NCI-H128 (cell line): Measurements from ENCODE around the gene MADD.

Experiments used
- DNase-seq: peaks from one replicate; lab custom pipeline; 2025; ENCODE audit not compliant: unreplicated experiment; lab: John Stamatoyannopoulos, UW

Gene MADD

GRCh38 chr11:47269829-47270305 is at the start of gene MADD:
MADD (plus strand) TSS chr11:47270133.
- peak; percentile 86 for DNase-seq

GRCh38 chr11:47220401-47220821 is 49.5 kb upstream of the MADD start:
- no peak for DNase-seq

GRCh38 chr11:47222696-47223095 is 47.2 kb upstream of the MADD start:
- DNase-seq = no peak

GRCh38 chr11:47225552-47226400 is 44.2 kb upstream of the MADD start:
- DNase-seq = no peak

- no peak for DNase-seq
Observed at GRCh38 chr11:47229161-47229560, 40.8 kb upstream of the MADD start.

GRCh38 chr11:47233051-47233450 is 36.9 kb upstream of the MADD start:
- no peak for DNase-seq

- no peak for DNase-seq
Observed at GRCh38 chr11:47233989-47234668, 35.8 kb upstream of the MADD start.

GRCh38 chr11:47234669-47235100 is 35.2 kb upstream of the MADD start:
- no peak for DNase-seq

GRCh38 chr11:47235163-47235562 is 34.8 kb upstream of the MADD start:
- DNase-seq = no peak

- DNase-seq = no peak
Observed at GRCh38 chr11:47236482-47236881, 33.5 kb upstream of the MADD start.

- no peak for DNase-seq
Observed at GRCh38 chr11:47239852-47240251, 30.1 kb upstream of the MADD start.

- no peak for DNase-seq
Observed at GRCh38 chr11:47241841-47242301, 28.1 kb upstream of the MADD start.

GRCh38 chr11:47242596-47243192 is 27.2 kb upstream of the MADD start:
- no peak for DNase-seq

- DNase-seq = no peak
Observed at GRCh38 chr11:47243454-47243853, 26.5 kb upstream of the MADD start.

GRCh38 chr11:47244448-47245350 is 25.2 kb upstream of the MADD start:
- no peak for DNase-seq

- DNase-seq = no peak
Observed at GRCh38 chr11:47245611-47246357, 24.1 kb upstream of the MADD start.

GRCh38 chr11:47247502-47247901 is 22.4 kb upstream of the MADD start:
- DNase-seq = no peak

GRCh38 chr11:47248304-47248663 is 21.6 kb upstream of the MADD start:
- DNase-seq = no peak

GRCh38 chr11:47248664-47249377 is 21.1 kb upstream of the MADD start, which contains the start of gene ACP2:
ACP2 (minus strand) TSS chr11:47248814; CDS start chr11:47248789, 25 bp downstream.
- peak; percentile 88 for DNase-seq
